K562 (cell line): Measurements from ENCODE around the gene COL5A1. TPM values are rescaled to one million over a fixed set of nuclear protein-coding genes. Genes with fewer than 3 reads are reported as not detected.

Source experiments
- ATAC-seq: fragments of 200-7000 bp; cut with Tn5 transposase; 3 replicates; pipeline ENCODE4 v1.9.1; 2020; ENCODE audit warnings: moderate library complexity
- BruUV-seq: library from RNA; stranded (reverse); fragments of 400-500 nt; replicated peaks from 2 replicates; lab custom pipeline; 2021; lab: Mats Ljungman, UMichigan
- CTCF ChIA-PET: fragments of 300-600 bp; formaldehyde crosslinking; extraction: SDS; loops from one replicate; lab custom pipeline; 2021; ENCODE audit warnings: low intra/inter-chr PET ratio; lab: Yijun Ruan, JAX
- POLR2A ChIA-PET: fragments of 300-600, 350-650 bp; sonication (Branson Sonifier 250); formaldehyde crosslinking; extraction: SDS; loops from one replicate; lab custom pipeline; 2021; ENCODE audit warnings: antibody characterized with exemption, inconsistent platforms; lab: Yijun Ruan, JAX
- DNase-seq, 4 experiments: peaks; one replicate each; pipeline versions ENCODE4 v3.0.0 to v3.0.0-alpha.2; 2011 to 2018; ENCODE audit warnings: low spot score in 3 of 4, mixed read lengths in 3 of 4; ENCODE audit errors: extremely low read depth in 1 of 4
- FAIRE-seq: peaks from 2 replicates; lab custom pipeline; 2011; peaks lifted over from hg19 to GRCh38; lab: Jason Lieb, UNC
- H2AFZ ChIP-seq: 2 replicates; pipeline ENCODE4 v1.6.0; 2011; ENCODE audit warnings: low read depth, low read length, control low read depth, inconsistent platforms
- H3K27ac ChIP-seq: fragments of 200-600 bp; 3 replicates; pipeline ENCODE4 v1.8.0; 2011; ENCODE audit warnings: low read depth, mild to moderate bottlenecking, control low read depth, inconsistent platforms, low read length, moderate library complexity, mixed read lengths; ENCODE audit errors: extremely low read depth
- H3K27me3 ChIP-seq, 2 experiments: fragments of 300-600 bp in 1 of 2; 2 replicates in 1 of 2; 3 replicates in 1 of 2; pipeline versions ENCODE4 v1.6.0 to v1.8.0; 2011; ENCODE audit warnings: inconsistent platforms in 2 of 2, low read length in 2 of 2, mild to moderate bottlenecking in 1 of 2, mixed read lengths in 1 of 2, moderate library complexity in 1 of 2; ENCODE audit not compliant: control insufficient read depth in 2 of 2, insufficient read depth in 2 of 2
- H3K36me3 ChIP-seq: fragments of 300-600 bp; 3 replicates; pipeline ENCODE4 v1.8.0; 2011; ENCODE audit warnings: mild to moderate bottlenecking, low read length, inconsistent platforms; ENCODE audit not compliant: control insufficient read depth, insufficient read depth
- H3K4me1 ChIP-seq, 2 experiments: fragments of 200-600 bp in 1 of 2; replicated peaks in 1 of 2; 2 replicates in 1 of 2; 3 replicates in 1 of 2; pipeline versions ENCODE4 v1.5.1 to v1.8.0; 2011; ENCODE audit warnings: inconsistent platforms in 2 of 2, low read length in 2 of 2, mild to moderate bottlenecking in 1 of 2, mixed read lengths in 1 of 2, moderate library complexity in 1 of 2; ENCODE audit not compliant: control insufficient read depth in 2 of 2, insufficient read depth in 2 of 2
- H3K4me2 ChIP-seq: 2 replicates; pipeline ENCODE4 v1.6.1; 2011; ENCODE audit warnings: low read length, control low read depth, inconsistent platforms, mixed read lengths; ENCODE audit not compliant: insufficient read depth
- H3K4me3 ChIP-seq: fragments of 200-600 bp; sonication (generic), shearing (Covaris generic); 2 replicates; pipeline ENCODE4 v1.5.1; 2016; ENCODE audit warnings: control low read depth, inconsistent platforms
- H3K79me2 ChIP-seq: fragments of 200-600 bp; 3 replicates; pipeline ENCODE4 v1.8.0; 2011; ENCODE audit warnings: low read length, inconsistent platforms; ENCODE audit not compliant: control insufficient read depth, insufficient read depth
- H3K9ac ChIP-seq, 2 experiments: 2 replicates each; pipeline versions ENCODE4 v1.6.0 to v1.6.1; 2011; ENCODE audit warnings: low read depth in 2 of 2, low read length in 2 of 2, control low read depth in 1 of 2, inconsistent platforms in 1 of 2, mild to moderate bottlenecking in 1 of 2, mixed read lengths in 1 of 2; ENCODE audit not compliant: insufficient read depth in 1 of 2
- H3K9me1 ChIP-seq: one replicate; pipeline ENCODE4 v1.6.0; 2011; ENCODE audit warnings: inconsistent platforms, mild to moderate bottlenecking, low read length, moderate library complexity; ENCODE audit not compliant: control insufficient read depth, insufficient read depth
- H3K9me3 ChIP-seq: replicated peaks from 2 replicates; pipeline ENCODE4 v1.5.1; 2011; ENCODE audit warnings: low read depth, low read length, inconsistent platforms; ENCODE audit not compliant: control insufficient read depth, insufficient read depth
- H4K20me1 ChIP-seq: replicated peaks from 2 replicates; pipeline ENCODE4 v1.6.1; 2011; ENCODE audit warnings: low read length, inconsistent platforms, mixed read lengths; ENCODE audit not compliant: control insufficient read depth, insufficient read depth
- BRCA1 ChIP-seq, 2 experiments: fragments of 450-650 bp in 1 of 2; sonication (generic) in 1 of 2; formaldehyde crosslinking in 1 of 2; IDR thresholded peaks; 2 replicates each; pipeline versions ENCODE4 v1.5.0 to v1.6.1; 2017 to 2020; ENCODE audit warnings: mild to moderate bottlenecking in 1 of 2, missing genetic modification reagents in 1 of 2
- E2F8 ChIP-seq: fragments of 450-650 bp; IDR thresholded peaks from 2 replicates; pipeline ENCODE4 v1.7.1; 2018; ENCODE audit warnings: mild to moderate bottlenecking, low read depth; ENCODE audit not compliant: partially characterized antibody
- GATAD2B ChIP-seq: fragments of 450-650 bp; IDR thresholded peaks from 2 replicates; pipeline ENCODE4 v1.6.1; 2017; ENCODE audit warnings: mild to moderate bottlenecking, borderline replicate concordance
- HMGXB4 ChIP-seq: sonication (generic); formaldehyde crosslinking; IDR thresholded peaks from 2 replicates; pipeline ENCODE4 v1.8.1; 2023; ENCODE audit warnings: mild to moderate bottlenecking, missing genetic modification reagents
- ILF3 ChIP-seq: fragments of 450-650 bp; IDR thresholded peaks from 2 replicates; pipeline ENCODE4 v1.6.1; 2018; ENCODE audit warnings: antibody characterized with exemption, mild to moderate bottlenecking, moderate library complexity, borderline replicate concordance
- MYBL2 ChIP-seq, 2 experiments: fragments of 450-650 bp in 1 of 2; sonication (generic) in 1 of 2; formaldehyde crosslinking in 1 of 2; IDR thresholded peaks; 2 replicates each; pipeline versions ENCODE4 v1.6.1 to v1.8.1; 2017 to 2022; ENCODE audit warnings: borderline replicate concordance in 1 of 2, inconsistent platforms in 1 of 2, low read depth in 1 of 2, mild to moderate bottlenecking in 1 of 2, missing genetic modification reagents in 1 of 2, moderate library complexity in 1 of 2
- NR0B1 ChIP-seq: fragments of 450-650 bp; IDR thresholded peaks from one replicate; pipeline ENCODE4 v1.6.1; 2018; ENCODE audit warnings: mild to moderate bottlenecking, moderate library complexity; ENCODE audit not compliant: partially characterized antibody
- RUNX1 ChIP-seq: sonication (generic); IDR thresholded peaks from 2 replicates; pipeline ENCODE4 v1.6.1; 2016; ENCODE audit warnings: antibody characterized with exemption, low read depth
- SRSF7 ChIP-seq: fragments of 200-400 bp; formaldehyde crosslinking; optimal IDR thresholded peaks from 2 replicates; pipeline ENCODE3; 2017; ENCODE audit warnings: mild to moderate bottlenecking, low read depth, low read length
- THAP12 ChIP-seq: fragments of 250-450 bp; sonication (Bioruptor Pico); IDR thresholded peaks from 2 replicates; pipeline ENCODE4 v1.9.0; 2021; ENCODE audit warnings: mild to moderate bottlenecking, inconsistent platforms
- ZBTB8A ChIP-seq: fragments of 450-650 bp; IDR thresholded peaks from 2 replicates; pipeline ENCODE4 v1.6.1; 2018; ENCODE audit warnings: mild to moderate bottlenecking, moderate library complexity; ENCODE audit not compliant: partially characterized antibody
- ZC3H11A ChIP-seq: IDR thresholded peaks from 2 replicates; pipeline ENCODE4 v1.6.1; 2012; ENCODE audit warnings: low read depth, low read length, improper control_type of control experiment
- ZNF24 ChIP-seq: fragments of 450-650 bp; IDR thresholded peaks from 2 replicates; pipeline ENCODE4 v1.6.1; 2016
- WGBS: fragments of 100-300 bp; shearing (Covaris generic); methylation state at CpG from one replicate; pipeline ENCODE4 v1.1.6; 2016; ENCODE audit warnings: low coverage, mixed read lengths; ENCODE audit not compliant: insufficient coverage; ENCODE audit errors: missing lambda C conversion rate; 5-methylcytosine and 5-hydroxymethylcytosine counted together
- in situ Hi-C: fragments of 300-500 bp; cut with MboI; formaldehyde crosslinking; loops from 4 replicates; pipeline ENCODE4 v1.15.0; 2018; ENCODE audit warnings: inconsistent platforms, mixed read lengths
- intact Hi-C: fragments of 100-400 bp; cut with micrococcal nuclease; formaldehyde crosslinking; loops from 2 replicates; pipeline ENCODE4 v1.14.2; 2022
- polyA plus RNA-seq, 8 experiments: library from polyadenylated mRNA; depleted of rRNA in 4 of 8; stranded (reverse) in 5 of 8; unstranded in 3 of 8; fragments of >200 nt; fragmentation: Nextera tagmentation in 2 of 8; fragmentation: Illumina TruSeq in 1 of 8; extraction: Ambion mirVana in 2 of 8; extraction: Trizol in 1 of 8; gene quantifications; 2 replicates each; pipeline versions ENCODE4 v1.2.1 to v1.2.3, GENCODE V29; 2011 to 2014; ENCODE audit warnings: inconsistent platforms in 1 of 8, missing spikeins in 1 of 8
- total RNA-seq, 7 experiments: library from RNA; depleted of rRNA in 6 of 7; stranded (reverse); fragments of >200 nt in 6 of 7; fragmentation: Illumina TruSeq in 2 of 7; extraction: Trizol in 2 of 7; gene quantifications; 2 replicates each; pipeline versions ENCODE4 v1.2.1 to v1.2.3, GENCODE V29; 2011 to 2021; ENCODE audit warnings: low replicate concordance in 1 of 7

The COL5A1 gene
- total and polyA plus RNA-seq, 9 of the 15 experiments (the other 6 are each of a cell fraction or from before 2014, with no cell fraction given): under 0.01 to 0.13 (median 0.04) TPM; not detected in 6

GRCh38 chr9:134661299-134661698 is 19.7 kb downstream of the COL5A1 start (continued):
- TF ChIP-seq HMGXB4 (CRISPR knock-in tag) (no peak), ZNF24 (no peak)

- H3K79me2 ChIP-seq: no peaks in the 10 kb centered on the region
- H3K4me1 ChIP-seq: no peaks in the 10 kb centered on the region
- ATAC-seq (no peak), DNase-seq (no peak), FAIRE-seq (no peak)
- H3K4me2 ChIP-seq: no peak overlapping the region
- H4K20me1 ChIP-seq: no peaks in the 10 kb centered on the region
- intact Hi-C loops (no loop called here), in situ Hi-C loops (no loop called here)
- no peak overlapping the region for H3K4me3 ChIP-seq
- 0% methylated on average over 9 of the region's 11 CpGs for WGBS
- H2AFZ ChIP-seq: no peak overlapping the region
- H3K36me3 ChIP-seq: no peaks in the 10 kb centered on the region
- peaks cover 1% of the 10 kb centered on the region; the same call in 1 of the 2 replicates for H3K9me3 ChIP-seq
- POLR2A ChIA-PET: no interaction called here
- no peaks in the 10 kb centered on the region; a peak in 1 of 5 replicates for H3K27me3 ChIP-seq
- no peak overlapping the region for H3K9ac ChIP-seq
- H3K9me1 ChIP-seq: no peaks in the 10 kb centered on the region
- no TSS peak for BruUV-seq
- H3K27ac ChIP-seq: no peak overlapping the region
- CTCF ChIA-PET: no interaction called here
- TF ChIP-seq BRCA1 (IDR thresholded peaks at IDR 0.05): no peak
- no peak for TF ChIP-seq BRCA1 (CRISPR knock-in tag; IDR thresholded peaks at IDR 0.05)
- no peak for TF ChIP-seq ZBTB8A
- TF ChIP-seq SRSF7: no peak
- no peak for TF ChIP-seq E2F8
- TF ChIP-seq NR0B1: no peak
- TF ChIP-seq MYBL2 (IDR thresholded peaks at IDR 0.05; ENCODE audit: low read depth): no peak
- TF ChIP-seq MYBL2 (CRISPR knock-in tag; IDR thresholded peaks at IDR 0.05; ENCODE audit: borderline replicate concordance): no peak
- no peak for TF ChIP-seq GATAD2B
- no peak for TF ChIP-seq ILF3
- no peak for TF ChIP-seq RUNX1
- TF ChIP-seq THAP12 (CRISPR knock-in tag): no peak
- no peak for TF ChIP-seq ZC3H11A
Observed at GRCh38 chr9:134661791-134662142, 20.2 kb downstream of the COL5A1 start.
